Sigmoid colon (tissue), 7 donors: ENCODE data around the gene PLCE1. TPM values are rescaled to one million over a fixed set of nuclear protein-coding genes. Genes with fewer than 3 reads are reported as not detected.

Source experiments
- DNase-seq: peaks from one replicate; pipeline ENCODE4 v3.0.0-alpha.2; 2019
- H3K27ac ChIP-seq, 4 donors: fragments of 200-600 bp; sonication (generic); one replicate each; pipeline ENCODE4 v1.5.1; 2016 to 2019; ENCODE audit warnings: mild to moderate bottlenecking in 1 of 4
- H3K27me3 ChIP-seq, 3 donors: fragments of 200-600 bp; sonication (generic); one replicate each; pipeline ENCODE4 v1.5.1; 2019; ENCODE audit warnings: mild to moderate bottlenecking in 1 of 3
- H3K36me3 ChIP-seq, 4 donors: fragments of 200-600 bp; sonication (generic); one replicate each; pipeline ENCODE4 v1.5.1; 2016 to 2019
- H3K4me1 ChIP-seq, 4 donors: fragments of 200-600 bp; sonication (generic); one replicate each; pipeline ENCODE4 v1.5.1; 2017 to 2019
- H3K4me3 ChIP-seq, 4 donors: fragments of 200-600 bp; sonication (generic); one replicate each; pipeline ENCODE4 v1.5.1; 2017 to 2019; ENCODE audit warnings: mild to moderate bottlenecking in 2 of 4, moderate library complexity in 1 of 4
- H3K9me3 ChIP-seq, 4 donors: fragments of 200-600 bp in 3 of 4; sonication (generic) in 3 of 4; one replicate each; pipeline versions ENCODE4 v1.5.1 to v1.6.1; 2013 to 2019
- EP300 ChIP-seq, 4 donors: sonication (generic); formaldehyde crosslinking; IDR thresholded peaks; one replicate each; pipeline ENCODE4 v1.6.1; 2017; ENCODE audit warnings: antibody characterized with exemption in 4 of 4
- POLR2A ChIP-seq, 2 donors: fragments of 450-650 bp; IDR thresholded peaks; one replicate each; pipeline ENCODE4 v1.6.1; 2016; ENCODE audit warnings: antibody characterized with exemption in 2 of 2, mild to moderate bottlenecking in 2 of 2, moderate library complexity in 2 of 2
- POLR2AphosphoS5 ChIP-seq, 4 donors: sonication (generic); formaldehyde crosslinking; IDR thresholded peaks; one replicate each; pipeline ENCODE4 v1.6.1; 2017; ENCODE audit warnings: antibody characterized with exemption in 4 of 4
- WGBS, 2 donors: extraction: QIAGEN DNeasy Blood & Tissue Kit; methylation state at CpG; one replicate each; pipeline ENCODE4 v1.1.7; 2013; 5-methylcytosine and 5-hydroxymethylcytosine counted together
- intact Hi-C: fragments of 100-400 bp; cut with DNase I; formaldehyde crosslinking; loops from one replicate; pipeline ENCODE4 v1.15.1; 2023
- polyA plus RNA-seq, 3 donors: library from polyadenylated mRNA; stranded (reverse); fragments of 200-250 nt; gene quantifications; one replicate each; pipeline ENCODE4 v1.2.3, GENCODE V29; 2013
- total RNA-seq, 4 donors: library from RNA; depleted of rRNA; stranded (reverse); fragments of >200 nt; gene quantifications; one replicate each; pipeline ENCODE4 v1.1.0, GENCODE V29; 2016
- TF ChIP-seq, protein P1 (sequence below), 4 experiments: fragments of 450-650 bp in 3 of 4; fragments of 200-600 bp in 1 of 4; IDR thresholded peaks; one replicate each; pipeline ENCODE4 v1.5.1; 2016 to 2019; ENCODE audit warnings: antibody characterized with exemption in 4 of 4, mild to moderate bottlenecking in 3 of 4, moderate library complexity in 2 of 4
- donor health status: healthy with polysubstance abuse.
- donor health status: Bipolar disorder and iron deficiency.
- donor health status: healthy.

The PLCE1 gene
- total and polyA plus RNA-seq, 7 donors: 6.0 to 12.4 (median 8.1) TPM

DNA sequence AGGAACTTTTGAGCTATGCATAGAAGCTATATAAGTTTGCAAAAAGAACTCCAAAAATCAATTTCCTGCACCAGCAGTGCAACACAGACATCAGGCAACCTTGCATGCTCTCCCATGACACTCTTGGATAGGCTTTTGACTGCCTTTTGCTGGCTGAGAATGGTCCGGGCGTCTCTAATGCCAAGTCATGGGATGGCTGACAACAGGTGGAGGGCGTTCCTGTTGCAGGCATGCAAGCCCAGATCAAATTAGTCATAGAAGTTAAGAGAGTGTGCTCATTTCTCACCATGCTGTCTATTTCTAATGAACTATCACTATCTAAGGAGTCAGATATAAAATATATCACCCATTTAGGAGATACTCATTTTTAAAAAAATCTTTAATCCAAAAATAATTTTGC lies 8.4 kb downstream of the PLCE1 start:
- DNase-seq: no peak
- no peak overlapping the region for H3K4me3 ChIP-seq
- H3K27ac ChIP-seq: no peak overlapping the region
- intact Hi-C loops: no loop called here
- no peaks in the 10 kb centered on the region for H3K27me3 ChIP-seq
- TF ChIP-seq POLR2A (IDR thresholded peaks at IDR 0.05): no peak
- TF ChIP-seq EP300 (IDR thresholded peaks at IDR 0.05): no peak
- TF ChIP-seq, protein P1, sequence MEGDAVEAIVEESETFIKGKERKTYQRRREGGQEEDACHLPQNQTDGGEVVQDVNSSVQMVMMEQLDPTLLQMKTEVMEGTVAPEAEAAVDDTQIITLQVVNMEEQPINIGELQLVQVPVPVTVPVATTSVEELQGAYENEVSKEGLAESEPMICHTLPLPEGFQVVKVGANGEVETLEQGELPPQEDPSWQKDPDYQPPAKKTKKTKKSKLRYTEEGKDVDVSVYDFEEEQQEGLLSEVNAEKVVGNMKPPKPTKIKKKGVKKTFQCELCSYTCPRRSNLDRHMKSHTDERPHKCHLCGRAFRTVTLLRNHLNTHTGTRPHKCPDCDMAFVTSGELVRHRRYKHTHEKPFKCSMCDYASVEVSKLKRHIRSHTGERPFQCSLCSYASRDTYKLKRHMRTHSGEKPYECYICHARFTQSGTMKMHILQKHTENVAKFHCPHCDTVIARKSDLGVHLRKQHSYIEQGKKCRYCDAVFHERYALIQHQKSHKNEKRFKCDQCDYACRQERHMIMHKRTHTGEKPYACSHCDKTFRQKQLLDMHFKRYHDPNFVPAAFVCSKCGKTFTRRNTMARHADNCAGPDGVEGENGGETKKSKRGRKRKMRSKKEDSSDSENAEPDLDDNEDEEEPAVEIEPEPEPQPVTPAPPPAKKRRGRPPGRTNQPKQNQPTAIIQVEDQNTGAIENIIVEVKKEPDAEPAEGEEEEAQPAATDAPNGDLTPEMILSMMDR (IDR thresholded peaks at IDR 0.05): no peak
- H3K9me3 ChIP-seq: no peaks in the 10 kb centered on the region
- no peaks in the 10 kb centered on the region for H3K36me3 ChIP-seq
- peaks cover 0 to 34% (median 22%) of the 10 kb centered on the region in 4 donors for H3K4me1 ChIP-seq
- WGBS, 2 donors: 47 to 77% methylated on average over 3 of the region's 3 CpGs

DNA sequence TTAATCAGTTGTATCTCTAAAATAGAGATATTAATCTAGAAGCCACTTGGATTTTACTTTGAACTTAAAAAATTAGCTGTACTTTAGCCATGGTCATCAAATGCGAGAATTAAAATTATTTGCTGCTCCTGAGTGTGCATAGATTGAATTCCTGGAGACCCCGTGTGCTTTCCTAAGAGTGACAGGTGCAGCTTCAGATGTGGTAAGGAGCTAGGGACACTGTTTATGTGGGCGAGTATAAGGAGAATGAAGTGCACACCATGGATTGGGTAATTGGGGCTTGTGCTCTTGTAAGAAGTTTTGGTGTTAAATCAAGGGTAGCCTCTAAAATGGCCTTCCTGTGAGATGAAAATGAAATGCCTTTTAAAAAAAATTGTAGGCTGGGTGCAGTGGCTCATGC lies 9.8 kb downstream of the PLCE1 start:
- Histone ChIP-seq H3K27me3 (no peaks in the 10 kb centered on the region), H3K27ac (no peak overlapping the region), H3K9me3 (no peaks in the 10 kb centered on the region), H3K36me3 (no peaks in the 10 kb centered on the region), H3K4me1 (peaks cover 0 to 35% (median 23%) of the 10 kb centered on the region in 4 donors), H3K4me3 (no peak overlapping the region)
- intact Hi-C loops: no loop called here
- no peak for DNase-seq
- TF ChIP-seq, protein P1 (IDR thresholded peaks at IDR 0.05): no peak
- TF ChIP-seq POLR2A (IDR thresholded peaks at IDR 0.05) (no peak), POLR2AphosphoS5 (IDR thresholded peaks at IDR 0.05) (no peak), EP300 (IDR thresholded peaks at IDR 0.05) (no peak)
- 89 to 94% methylated on average over 3 of the region's 3 CpGs for WGBS, 2 donors

- 16 to 50% methylated on average over 2 of the region's 2 CpGs for WGBS, 2 donors
- peaks cover 0 to 20% (median 12%) of the 10 kb centered on the region in 4 donors for H3K4me1 ChIP-seq
- intact Hi-C loops: no loop called here
These were observed 11.3 kb downstream of the PLCE1 start for GRCh38 chr10:94005050-94005449.

DNA sequence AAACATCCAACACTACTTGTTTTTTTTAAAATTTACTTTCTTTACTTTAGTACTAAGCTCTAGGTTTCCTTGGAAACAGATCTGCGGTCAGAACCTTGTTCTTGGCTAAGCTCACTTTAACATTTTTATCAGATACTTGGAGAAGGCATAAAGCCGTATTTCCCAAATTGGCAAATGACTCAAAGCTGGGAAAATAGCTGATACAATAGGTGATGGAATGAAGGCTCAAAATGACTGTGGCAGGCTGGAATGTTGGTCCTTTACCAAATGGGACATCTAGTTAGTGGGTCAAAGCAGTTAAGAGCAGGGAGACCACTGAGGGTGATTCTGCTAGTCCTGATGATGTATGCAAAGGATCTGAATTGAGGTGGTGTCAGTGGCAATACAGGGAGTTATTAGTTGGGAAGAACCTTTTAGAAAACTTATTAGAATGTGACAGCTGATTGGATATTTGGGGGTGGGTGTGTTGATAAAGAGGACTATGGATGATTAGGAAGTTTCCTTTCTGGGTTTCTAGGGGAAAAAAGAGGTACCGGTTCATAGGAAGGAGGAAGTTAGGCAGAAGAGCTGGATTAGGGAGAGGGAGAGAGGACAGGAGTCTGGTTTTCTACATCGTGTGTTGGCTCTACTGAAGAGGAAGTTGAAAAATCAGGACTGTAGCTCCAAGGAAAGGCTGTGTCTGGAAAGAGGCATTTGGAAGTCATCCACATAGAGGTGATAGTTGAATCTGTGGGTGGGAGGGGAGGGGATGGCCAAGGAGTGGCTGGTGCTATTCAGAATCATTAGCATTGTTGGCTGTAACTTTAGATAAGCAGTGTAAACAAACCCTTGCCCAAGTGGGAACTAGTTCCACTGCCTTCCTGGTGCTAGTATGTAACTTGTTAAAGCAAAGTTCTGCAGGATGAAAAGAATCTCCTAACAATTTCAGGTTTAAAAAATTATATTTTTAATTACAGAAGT lies 13.1 kb downstream of the PLCE1 start:
- H3K27me3 ChIP-seq: no peaks in the 10 kb centered on the region
- peaks cover 0 to 12% (median 7%) of the 10 kb centered on the region in 4 donors for H3K4me1 ChIP-seq
- WGBS, 2 donors: 26 to 45% methylated on average over 4 of the region's 4 CpGs
- intact Hi-C loops: no loop called here
- no peak for DNase-seq
- TF ChIP-seq POLR2AphosphoS5 (IDR thresholded peaks at IDR 0.05): no peak
- TF ChIP-seq POLR2A (IDR thresholded peaks at IDR 0.05): no peak
- TF ChIP-seq, protein P1 (IDR thresholded peaks at IDR 0.05): no peak
- TF ChIP-seq EP300 (IDR thresholded peaks at IDR 0.05): no peak
- no peak overlapping the region for H3K27ac ChIP-seq
- no peaks in the 10 kb centered on the region for H3K9me3 ChIP-seq
- H3K36me3 ChIP-seq: no peaks in the 10 kb centered on the region
- no peak overlapping the region for H3K4me3 ChIP-seq

More at GRCh38 chr10:94005050-94005449, 11.3 kb downstream of the PLCE1 start:
- H3K27ac ChIP-seq: no peak overlapping the region
- no peak for DNase-seq
- TF ChIP-seq POLR2AphosphoS5 (IDR thresholded peaks at IDR 0.05) (no peak), POLR2A (IDR thresholded peaks at IDR 0.05) (no peak)
- no peak overlapping the region for H3K4me3 ChIP-seq
- no peaks in the 10 kb centered on the region for H3K9me3 ChIP-seq
- no peaks in the 10 kb centered on the region for H3K27me3 ChIP-seq
- no peaks in the 10 kb centered on the region for H3K36me3 ChIP-seq

GRCh38 chr10:94008526-94008925 lies 14.8 kb downstream of the PLCE1 start:
- Histone ChIP-seq H3K27me3 (no peaks in the 10 kb centered on the region), H3K4me3 (no peak overlapping the region), H3K27ac (no peak overlapping the region), H3K4me1 (peaks cover 0 to 12% (median 7%) of the 10 kb centered on the region in 4 donors), H3K9me3 (no peaks in the 10 kb centered on the region), H3K36me3 (no peaks in the 10 kb centered on the region)
- WGBS, 2 donors: 94% methylated on average over 2 of the region's 2 CpGs
- DNase-seq: no peak
- intact Hi-C loops: no loop called here
- TF ChIP-seq POLR2A (IDR thresholded peaks at IDR 0.05) (no peak), EP300 (IDR thresholded peaks at IDR 0.05) (no peak), POLR2AphosphoS5 (IDR thresholded peaks at IDR 0.05) (no peak)
- TF ChIP-seq, protein P1 (IDR thresholded peaks at IDR 0.05): no peak
